GM19025 (cell line): Measurements from ENCODE around the gene DRC1.

Experiments used
- ATAC-seq: cut with Tn5 transposase; IDR thresholded peaks from one replicate; pipeline ENCODE4 v1.9.1; 2021; ENCODE audit warnings: mild to moderate bottlenecking, low read depth, moderate library complexity; ENCODE audit not compliant: unreplicated experiment

DRC1 gene

DNA sequence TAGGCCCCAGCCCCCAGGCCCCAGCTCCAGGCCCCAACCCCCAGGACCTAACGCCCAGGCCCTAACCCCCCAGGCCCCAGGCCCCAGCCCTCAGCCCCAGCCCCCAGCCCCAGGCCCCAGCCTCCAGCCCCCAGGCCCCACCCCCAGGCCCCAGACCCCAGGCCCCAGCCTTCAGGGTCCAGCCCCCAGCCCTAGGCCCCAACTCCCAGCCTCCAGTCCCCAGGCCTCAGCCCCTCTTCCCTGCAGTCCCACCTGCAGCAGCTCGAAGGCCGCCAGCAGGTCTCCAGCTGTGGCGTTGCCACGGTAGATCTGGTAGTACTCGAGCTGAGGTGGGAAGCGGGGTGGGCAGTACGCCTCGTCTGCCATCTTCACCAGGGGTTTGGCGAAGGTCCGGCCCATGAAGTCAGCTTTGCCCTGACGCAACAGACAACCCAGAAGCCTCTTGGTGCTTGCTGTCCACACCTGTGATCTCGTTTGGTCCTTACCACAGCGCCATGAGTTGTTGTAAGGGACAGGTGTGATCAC, 72.6 kb downstream of the DRC1 start:
- no peak for ATAC-seq

DNA sequence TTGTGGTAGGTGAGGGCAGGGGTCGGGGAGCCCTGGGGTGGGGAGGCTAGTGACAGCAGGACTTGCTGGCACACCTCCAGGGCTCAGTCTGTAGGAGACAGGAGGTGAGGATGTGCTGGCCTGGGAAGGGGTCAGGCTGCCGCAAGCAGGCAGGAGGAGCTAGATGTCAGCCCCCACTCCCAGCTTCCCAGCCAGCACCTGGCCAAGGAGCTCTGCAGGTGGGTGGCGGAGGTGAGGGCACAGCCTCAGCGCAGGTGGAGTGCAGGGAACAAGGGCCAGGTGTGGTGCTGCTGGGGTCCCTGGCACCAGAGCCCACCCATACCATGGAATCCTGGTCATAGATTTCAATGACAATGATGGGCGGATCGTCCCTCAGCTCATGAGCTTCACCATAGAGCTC, 73.3 kb downstream of the DRC1 start:
- ATAC-seq, result no peak

DNA sequence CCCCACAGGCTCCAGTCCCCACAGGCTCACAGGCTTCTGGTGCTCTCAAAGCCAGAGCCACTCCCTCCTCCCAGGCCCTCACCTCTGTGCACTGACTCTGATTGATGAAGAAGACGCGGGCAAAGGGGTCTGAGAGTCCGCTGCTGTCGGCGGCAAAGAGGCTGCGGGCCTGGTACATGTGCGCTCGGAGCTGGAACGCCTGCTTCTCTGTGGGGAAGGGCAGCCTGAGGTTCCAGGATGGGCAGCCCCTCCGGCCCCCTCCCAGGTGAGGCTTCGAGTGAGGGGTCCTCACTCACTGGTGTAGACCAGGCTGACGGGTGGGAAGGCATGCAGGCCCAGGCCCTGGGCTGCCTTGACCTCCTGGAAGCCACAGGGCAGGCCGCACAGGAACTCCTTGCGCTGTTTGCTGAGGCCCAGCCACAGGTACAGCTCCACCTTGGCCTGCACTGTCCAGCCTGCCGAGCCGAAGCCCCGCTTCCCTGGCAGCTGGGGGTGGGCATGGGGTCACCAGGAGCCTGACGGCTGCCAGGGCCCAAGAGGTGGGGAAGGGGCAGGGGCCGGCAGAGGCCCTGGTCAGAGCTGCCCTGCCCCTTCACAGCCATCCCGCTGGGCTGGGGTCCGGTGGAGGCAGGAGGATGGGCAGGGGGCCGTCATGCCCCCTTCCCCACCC, 74.2 kb downstream of the DRC1 start:
- ATAC-seq, result no peak

DNA sequence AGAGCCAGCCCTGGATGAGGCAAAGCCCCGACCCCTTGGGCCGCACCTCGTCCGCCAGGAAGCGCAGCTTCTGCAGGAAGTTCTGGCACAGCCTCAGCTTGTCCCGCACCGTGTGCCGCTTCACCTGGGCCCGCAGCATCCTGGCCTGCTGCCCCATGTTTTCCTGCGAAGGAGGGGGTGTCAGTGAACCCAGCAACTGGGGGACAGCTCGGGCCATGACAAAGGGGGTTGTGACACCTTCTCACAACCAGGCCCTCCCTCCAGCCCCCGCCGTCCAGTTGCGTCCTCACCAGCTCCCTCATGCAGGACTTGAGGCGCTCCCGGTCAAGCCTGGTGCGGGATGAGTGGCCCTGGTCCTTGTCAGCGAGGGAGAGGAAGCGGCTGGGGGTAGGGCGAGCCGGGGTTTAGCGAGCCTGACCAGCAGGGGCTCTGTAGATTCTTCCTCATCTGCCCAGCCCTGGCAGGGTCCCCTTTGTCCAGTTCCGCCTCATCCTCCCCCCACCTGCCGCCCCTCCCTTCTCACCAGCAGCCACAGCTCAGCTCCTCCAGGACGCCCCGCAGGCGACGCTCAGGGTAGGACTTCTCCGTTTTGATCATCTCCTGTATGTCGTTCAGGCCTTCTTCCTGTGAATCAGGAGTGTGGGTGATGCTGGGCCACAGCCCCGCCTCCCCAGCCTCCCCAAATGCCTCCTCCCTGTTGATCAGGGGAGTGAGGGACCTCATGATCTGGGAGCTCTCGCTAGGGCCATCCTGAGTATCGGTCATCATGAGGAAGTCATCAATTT, 75.6 kb downstream of the DRC1 start:
- ATAC-seq, result no peak

DNA sequence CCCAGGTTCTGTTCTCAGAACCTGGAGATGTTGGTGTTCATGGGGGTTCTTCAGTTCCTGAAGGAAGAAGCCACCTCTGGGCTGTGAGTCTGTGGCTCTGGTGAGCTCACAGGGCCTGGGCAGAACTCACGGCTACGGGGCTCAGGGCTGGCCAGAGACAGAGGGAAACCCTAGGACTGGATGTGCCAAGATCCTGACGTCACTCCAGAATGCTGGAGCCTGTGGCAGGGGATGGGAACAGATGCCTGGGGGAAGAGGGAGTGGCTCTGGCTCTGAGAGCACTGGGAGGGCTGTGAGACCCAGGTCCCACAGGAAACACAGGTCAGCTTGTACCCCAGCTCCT, 76.2 kb downstream of the DRC1 start, which contains the start of gene OTOF:
TSS of gene OTOF (minus strand) at position 214 of the 343 bp plus-strand sequence.
- ATAC-seq, result no peak

DNA sequence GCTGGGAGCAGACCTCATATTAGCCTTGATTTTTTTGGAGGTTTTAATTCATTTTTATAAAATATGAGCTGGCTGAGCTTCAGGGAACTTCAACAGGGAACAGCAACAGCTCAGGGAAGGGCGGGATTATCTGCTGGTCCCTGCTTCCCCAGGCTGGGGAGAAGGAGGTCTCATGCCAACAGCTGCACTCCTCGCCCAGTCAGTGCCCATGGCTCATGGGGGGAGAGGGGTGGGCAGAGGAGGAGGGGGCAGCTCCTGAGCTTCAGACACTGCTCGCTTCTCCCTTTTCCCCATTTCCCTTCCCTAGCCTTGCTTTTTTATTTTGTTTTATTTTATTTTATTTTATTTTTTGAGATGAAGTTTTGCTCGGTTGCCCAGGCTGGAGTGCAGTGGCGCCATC, 76.6 kb downstream of the DRC1 start:
- no peak for ATAC-seq

DNA sequence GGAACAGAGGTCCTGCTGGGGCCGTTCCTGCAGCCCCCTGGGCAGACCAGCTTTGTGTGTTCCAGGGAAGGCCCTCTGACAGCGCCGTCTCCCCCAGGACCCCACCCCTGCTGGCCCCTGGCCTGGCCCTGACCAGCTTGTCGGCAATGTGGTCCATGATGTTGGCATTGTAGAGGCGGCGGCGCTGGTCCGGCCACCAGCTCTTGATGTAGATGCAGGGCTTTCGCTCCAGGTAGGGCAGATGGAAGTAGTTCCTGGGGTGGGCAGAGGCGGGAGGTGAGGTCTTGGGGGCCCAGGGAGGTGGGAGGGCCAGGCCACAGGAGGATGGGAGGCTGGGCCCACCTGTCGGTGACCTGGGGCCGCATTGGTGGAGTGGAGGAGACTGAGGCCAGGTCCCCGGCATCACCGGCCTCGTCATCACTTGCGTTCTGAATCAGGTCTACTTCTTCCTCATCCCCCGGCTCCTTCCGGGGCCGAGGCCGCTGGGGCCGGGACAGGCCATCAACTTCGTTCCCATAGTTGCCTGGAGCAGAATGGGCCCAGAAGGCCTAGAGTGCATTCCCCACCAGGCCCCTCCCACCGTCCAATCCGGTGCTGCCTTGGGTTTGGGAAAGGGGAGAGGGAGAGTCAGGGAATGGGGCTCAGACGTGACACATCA, 77.5 kb downstream of the DRC1 start:
- ATAC-seq, result no peak

DNA sequence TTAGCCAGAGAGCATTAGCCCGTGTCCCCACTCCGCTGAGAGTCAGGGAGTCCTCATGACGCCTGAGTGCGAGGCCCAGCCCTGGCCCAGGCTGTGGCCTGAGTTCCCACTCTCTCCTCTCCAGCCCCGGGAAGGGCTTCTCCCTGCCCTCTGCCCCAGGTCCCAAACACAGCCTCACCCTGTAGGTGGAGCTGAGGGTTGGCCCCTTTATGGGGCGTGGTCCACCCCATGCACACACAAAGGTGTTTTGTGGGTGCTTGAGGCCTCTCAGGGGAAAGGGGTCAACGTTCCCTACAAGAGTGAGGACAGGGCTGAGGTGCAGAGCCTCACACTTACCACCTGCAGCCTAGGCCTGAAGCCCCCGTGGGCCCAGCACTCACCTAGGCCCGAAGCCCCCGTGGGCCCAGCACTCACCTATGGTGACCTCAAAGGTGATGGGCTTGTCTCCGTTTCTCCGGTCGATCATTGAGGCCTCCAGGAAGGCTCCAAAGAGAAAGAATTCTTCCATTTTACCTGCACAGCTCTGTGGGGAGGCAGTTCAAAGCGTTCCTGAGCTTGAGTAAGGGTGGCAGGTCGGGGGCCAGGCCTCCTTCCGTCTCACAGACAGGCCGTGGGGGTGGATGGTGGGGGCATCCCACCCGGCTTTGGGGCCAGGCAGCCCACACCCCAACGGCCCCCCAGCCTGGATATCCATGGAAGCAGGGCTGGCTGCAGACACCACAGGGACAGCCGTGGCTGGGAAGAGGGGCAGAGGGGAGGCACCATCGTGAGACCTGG, 78.3 kb downstream of the DRC1 start:
- no peak for ATAC-seq

DNA sequence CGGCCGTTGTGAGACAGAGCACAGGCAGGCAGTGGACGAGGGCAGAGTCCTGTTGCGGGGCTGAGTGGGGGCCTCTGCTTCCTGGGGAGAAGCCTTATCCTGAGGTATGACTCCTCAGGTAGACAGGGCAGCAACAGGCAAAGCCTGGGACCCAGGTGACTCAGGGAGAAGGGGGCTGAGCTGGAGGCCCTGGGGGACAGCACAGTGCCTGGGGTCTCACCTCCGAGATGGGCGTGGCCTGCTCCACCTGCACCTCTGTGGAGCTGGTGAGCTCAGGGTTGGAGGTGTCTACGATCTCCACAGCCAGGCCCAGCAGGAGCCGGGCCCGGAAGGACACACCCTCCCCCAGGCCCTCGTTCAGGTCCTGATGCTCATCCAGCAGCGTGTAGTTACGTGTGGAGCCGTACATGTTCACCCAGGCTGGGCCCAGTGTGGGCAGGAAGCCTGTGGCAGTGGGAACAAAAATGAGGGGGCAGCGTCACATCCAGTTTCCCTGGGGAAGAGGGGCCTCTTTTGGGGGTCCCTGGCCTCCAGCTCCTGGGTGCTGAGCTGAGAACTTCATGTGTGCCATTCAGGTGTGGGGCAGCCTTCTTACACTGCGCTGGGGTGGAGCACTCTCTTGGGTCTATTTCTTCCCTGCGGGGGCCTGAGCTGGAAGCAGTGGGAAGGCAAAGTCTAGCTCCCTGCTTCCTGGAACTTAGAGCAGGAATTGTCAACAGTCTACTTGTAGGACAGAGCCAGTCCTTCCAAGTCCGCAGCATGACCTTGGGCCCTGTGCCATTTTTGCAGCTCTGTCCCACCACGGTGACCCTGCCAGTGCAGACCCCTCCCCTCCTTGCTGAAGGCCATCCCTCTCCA, 79.1 kb downstream of the DRC1 start:
- no peak for ATAC-seq

DNA sequence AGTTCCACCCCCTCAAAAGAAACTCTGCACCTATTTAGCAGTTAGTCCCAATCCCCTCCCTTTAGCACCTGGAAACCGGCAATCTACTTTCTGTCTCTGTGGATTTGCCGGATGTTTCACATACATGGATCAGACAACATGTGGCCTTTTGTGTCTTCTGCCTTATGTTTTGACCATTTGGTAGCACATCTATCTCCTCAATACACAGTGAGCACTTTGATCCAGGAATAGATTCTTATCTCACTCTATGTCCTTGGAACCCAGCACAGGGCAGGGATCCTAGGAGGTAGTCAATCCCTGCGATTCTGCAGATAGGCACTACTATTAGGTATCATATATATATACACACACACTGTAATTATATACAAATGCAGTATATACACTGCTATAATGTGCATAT, 80.0 kb downstream of the DRC1 start:
- no peak for ATAC-seq

DNA sequence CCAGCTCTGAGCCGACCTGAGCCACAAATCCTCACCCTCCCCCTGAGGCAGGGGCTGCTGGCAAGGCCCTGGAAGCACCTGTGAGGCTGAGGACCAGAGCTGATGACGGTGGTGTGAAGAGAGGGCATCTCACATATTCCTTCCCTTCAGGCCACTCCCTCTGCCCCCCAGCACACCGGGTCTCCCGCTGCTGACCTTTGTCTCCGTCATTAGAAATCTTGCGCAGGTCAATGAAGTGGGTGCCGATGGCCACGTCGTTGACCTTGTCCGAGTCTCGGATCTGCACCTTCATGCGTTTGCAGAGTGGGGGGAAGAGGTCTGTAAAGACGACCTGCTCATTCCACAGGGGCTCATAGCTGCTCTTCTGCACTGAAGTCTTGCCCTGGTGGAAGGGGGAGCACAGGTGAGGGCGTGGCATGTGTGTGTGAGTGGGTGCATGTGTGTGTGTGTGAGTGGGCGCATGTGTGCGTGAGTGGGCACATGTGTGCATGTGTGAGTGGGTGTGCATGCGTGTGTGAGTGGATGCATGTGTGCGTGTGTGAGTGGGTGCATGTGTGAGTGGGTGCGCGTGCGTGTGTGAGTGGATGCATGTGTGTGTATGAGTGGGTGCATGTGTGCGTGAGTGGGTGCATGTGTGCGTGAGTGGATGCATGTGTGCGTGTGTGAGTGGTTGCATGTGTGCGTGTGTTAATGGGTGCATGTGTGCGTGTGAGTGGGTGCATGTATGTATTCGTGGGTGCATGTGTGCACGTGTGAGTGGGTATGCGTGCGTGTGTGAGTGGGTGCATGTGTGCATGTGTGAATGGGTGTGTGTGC, 80.7 kb downstream of the DRC1 start:
- no peak for ATAC-seq

DNA sequence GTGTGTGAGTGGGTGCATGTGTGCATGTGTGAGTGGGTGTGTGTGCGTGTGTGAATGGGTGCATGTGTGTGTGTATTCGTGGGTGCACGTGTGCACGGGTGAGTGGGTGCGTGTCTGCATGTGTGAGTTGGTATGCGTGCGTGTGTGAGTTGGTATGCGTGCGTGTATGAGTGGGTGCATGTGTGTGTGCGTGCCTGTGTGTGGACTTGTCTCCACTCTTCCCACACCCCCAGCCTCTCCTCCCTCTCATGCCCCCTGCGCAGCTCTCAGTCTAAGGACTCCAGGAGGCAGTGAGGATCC, 81.3 kb downstream of the DRC1 start:
- no peak for ATAC-seq

DNA sequence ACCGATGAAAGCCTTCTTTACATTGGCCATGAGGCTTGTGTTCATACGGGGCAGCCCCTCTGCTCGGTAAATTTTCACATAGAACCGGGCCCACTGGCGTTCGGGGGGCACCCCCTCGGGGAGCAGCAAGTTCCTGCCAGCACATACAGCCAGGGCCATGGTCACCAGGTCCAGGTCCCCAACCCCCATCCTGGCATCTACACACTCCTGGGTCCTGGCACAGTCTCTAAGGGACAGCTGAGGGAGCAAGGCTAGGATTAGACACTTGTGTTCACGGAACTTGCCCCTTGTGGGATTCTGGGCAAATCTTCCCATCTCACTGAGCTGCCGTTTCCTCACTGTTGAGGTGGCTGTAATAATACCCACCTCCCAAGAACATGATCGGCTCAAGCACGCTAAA, 81.8 kb downstream of the DRC1 start:
- ATAC-seq, result no peak

DNA sequence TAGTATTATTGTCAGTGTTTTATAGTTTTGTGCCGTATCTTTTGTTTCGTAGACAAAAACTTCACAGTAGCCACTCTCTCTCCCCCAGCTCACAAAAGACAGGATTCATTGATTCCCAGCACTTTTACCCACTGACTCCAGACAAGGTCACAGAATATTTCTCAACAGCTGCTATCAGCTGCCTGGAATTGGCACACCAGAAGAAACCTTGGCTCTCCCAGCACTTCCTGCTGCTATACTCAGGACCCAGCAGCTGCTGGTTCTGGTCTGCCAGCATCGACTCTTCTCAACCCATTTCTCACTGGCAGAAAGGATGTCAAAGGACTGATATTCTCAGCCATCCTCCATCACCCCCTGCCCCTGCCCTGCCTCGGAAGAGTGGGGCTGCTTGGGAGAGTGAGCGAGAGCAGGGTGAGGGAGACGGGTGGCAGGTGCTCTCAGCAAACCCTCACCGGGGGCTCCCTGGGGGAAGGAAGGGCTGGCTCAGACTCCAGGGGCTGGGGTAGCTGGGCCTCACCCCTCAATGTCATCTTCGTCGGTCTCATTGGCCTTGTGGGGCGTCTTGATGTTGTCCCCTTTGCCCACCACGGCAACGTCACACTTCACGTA, 82.3 kb downstream of the DRC1 start:
- ATAC-seq, result no peak

DNA sequence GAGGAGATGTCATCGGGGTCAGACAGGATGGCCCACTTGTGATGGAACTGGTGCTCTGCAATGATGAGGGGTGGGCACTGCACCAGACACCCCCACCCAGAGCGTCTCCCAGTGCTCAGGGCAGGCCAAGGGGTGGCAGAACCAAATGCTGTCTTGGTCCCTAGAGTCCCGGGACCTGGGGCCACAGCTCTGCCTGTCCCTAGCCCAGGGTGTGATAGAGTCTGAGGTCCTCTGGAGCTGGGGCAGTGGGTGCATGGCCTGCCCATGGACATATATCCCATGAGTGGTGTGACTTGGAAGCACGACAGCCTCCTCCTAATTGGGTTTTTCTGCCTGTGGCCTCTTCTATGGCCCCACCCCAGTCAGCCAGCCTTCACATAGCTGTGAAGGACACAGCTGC, 82.9 kb downstream of the DRC1 start:
- no peak for ATAC-seq

DNA sequence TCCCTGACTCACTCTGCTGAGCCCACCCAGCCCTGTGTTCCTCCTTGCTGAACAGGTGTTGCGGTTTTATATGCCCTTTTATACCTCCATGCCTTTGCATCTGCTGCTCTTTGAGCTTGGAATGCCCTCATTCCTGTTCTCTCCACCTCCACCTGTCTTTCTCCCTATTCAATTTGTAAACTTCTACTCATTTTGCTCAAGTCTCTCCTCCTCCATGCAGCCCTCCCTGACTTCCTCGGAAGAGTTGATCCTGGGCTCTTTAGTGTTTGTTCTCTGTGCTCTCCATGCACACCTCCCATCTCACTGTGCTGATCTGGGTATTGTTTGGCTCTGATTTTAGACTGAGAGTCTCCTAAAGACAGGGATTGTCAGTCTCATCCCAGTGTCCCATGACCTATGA, 83.4 kb downstream of the DRC1 start:
- no peak for ATAC-seq

DNA sequence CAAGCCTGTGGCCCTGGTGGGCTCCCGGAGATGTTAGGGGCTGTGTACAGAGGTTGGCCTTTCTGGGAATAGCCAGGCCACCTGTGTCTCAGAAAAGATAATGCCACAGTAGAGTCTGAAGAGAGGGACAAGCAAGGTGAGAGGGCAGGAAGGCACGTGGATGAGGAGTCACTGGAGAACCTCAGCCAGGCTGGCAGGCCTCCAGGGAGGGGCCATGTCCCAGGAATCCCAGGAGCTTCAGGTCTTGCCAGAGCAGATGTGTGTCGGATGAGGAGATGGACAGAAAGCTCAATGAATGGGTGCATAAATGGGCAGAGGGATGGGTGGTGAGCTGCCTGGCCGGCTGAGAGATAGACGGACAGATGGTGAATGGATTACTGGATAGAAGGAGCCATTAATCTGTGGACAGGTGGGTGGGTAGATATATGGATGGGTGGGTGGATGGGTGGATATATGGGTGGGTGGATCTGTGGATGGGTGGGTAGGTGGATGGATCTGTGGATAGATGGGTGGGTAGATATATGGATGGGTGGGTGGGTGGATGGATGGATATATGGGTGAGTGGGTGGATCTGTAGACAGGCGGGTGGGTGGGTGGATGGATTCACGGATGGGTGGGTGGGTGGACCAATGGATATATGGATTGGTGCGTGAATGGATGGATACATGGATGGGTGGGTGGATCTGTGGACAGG, 84.2 kb downstream of the DRC1 start:
- ATAC-seq, result no peak

DNA sequence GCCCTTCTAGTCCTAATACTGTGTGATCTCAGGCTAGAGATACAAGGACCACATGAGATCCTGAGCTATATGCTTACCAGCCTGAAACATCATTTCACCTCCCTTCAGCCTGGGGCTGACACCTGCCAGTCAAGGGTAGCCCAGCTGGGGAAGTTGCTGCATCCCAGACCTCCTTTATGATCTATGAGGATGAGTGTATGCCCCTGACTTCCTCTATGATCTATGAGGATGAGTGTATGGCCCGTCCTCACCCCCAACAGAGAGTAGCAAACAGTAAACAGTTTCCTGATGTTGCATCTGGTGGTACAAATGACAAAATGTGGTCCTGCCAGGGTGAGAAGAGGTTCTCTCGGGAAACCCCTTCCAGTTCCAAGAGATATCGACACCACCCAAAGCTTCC, 85.1 kb downstream of the DRC1 start:
- no peak for ATAC-seq
